K562 treated with DMSO at 1 percent for 48 hours (cell line): Measurements from ENCODE around the gene DDIAS. TPM values are rescaled to one million over a fixed set of nuclear protein-coding genes. Genes with fewer than 3 reads are reported as not detected.

Experiments used
- total RNA-seq: library from RNA; unstranded; fragments of 300-600 nt; gene quantifications from 2 replicates; pipeline ENCODE4 v1.2.3, GENCODE V29; 2022; ENCODE audit warnings: low replicate concordance; ENCODE audit errors: extremely low read depth

Gene DDIAS
- total RNA-seq, result not detected in 2 replicates

DNA sequence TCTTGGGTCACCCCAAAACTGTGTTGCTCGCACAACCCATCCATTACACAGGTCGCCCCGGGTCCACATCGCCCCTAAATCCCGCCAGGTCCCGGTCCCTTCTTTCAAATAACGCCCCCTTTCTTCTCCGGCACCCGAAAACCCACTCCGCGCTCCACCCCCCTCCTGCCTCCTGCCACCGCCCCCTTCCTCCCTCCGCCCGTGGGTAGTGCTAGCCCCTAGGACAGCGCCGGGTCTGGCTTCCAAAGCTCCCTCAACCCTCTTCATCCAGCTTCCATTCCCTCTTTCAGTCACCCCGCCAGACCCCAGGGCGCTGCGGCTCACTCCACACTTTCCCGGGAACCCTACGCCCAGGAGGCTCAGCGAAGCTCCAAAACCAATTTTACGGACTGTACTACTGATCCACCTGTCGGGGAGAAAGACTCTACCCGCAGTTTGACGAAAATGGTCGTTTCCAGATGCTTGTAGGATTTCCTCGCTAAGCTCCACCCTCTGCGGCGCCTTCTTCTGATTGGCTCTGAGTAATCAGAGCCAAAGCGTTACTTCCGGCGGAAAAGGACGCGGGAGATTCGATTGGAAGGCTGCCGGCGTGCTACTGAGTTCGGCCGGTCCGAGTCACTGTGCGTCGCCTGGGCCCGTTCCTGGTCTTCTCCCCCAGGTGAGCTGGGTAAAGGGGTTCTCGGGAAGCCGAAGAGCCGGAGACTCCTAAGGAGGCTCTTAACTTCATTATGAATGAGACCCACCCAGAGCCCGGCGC, at the start of gene DDIAS:
Gene DDIAS (plus strand): TSS at position 572 of the 757 bp plus-strand sequence. CDS start 13,003 bp downstream, outside the sequence.

DNA sequence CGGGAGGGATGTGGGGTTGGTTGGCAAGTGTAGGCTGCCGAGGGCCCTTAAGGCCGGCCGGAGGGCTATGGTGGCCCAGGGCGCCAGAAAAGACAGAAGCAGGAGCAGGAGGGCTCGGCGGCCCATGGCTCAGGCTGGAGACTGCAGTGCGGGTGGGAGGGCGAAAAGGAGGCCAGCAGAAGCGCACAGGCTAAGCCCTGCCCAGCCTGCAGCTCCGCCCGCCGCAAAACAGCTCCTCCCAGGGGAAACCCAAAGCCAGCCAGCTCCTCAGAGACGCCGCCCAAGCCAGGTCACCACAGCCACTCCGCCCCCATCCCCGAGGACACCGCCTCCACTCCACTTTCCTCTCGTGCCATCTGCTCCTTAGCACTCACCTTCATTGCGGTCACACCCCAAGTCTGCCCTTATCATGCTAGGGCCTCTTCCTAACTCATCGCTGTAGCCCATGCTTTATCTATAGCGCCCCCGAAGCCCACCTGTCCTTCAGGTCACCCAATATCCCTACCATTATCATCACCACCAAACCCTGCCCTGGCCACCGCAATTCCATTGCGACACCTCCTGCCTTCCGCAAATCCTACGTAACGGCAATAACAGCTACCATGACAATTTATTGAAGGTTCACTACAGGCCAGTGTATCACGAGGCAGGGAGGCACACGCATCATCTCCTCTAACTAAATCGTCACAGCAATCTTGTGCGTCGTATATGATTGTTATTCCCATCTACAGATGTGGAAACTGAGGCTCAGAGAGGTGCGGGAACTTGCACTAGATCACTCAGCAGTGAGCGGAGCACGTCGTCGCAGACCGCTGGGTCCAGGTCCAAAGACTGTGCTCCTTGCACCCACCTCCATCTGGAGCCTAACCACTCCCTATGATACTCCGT, 1.0 kb upstream of the DDIAS start, which contains the start of gene PRCP:
Gene PRCP (minus strand): TSS at position 154 of the 888 bp plus-strand sequence. CDS start 28 bp downstream, at position 126.

Other genes starting within 250 kb of the DDIAS start
- not detected in 2 replicates for gene FAM181B, start 167.9 kb upstream of the DDIAS start, total RNA-seq
- gene PRCP, start 1.3 kb upstream of the DDIAS start, total RNA-seq, result not detected in 2 replicates
- not detected in 2 replicates for gene RAB30, start 170.2 kb downstream of the DDIAS start, total RNA-seq